Right ventricle myocardium superior (tissue), 1 donor: ENCODE data around the gene SAPCD1. TPM values are rescaled to one million over a fixed set of nuclear protein-coding genes. Genes with fewer than 3 reads are reported as not detected.

Experiments used
- ATAC-seq: fragments of 200-7000 bp; cut with Tn5 transposase; one replicate; pipeline ENCODE4 v1.9.1; 2020; ENCODE audit warnings: mild to moderate bottlenecking; ENCODE audit not compliant: poor library complexity
- DNase-seq: peaks from one replicate; pipeline ENCODE4 v3.0.0-alpha.2; 2020
- intact Hi-C: fragments of 100-400 bp; cut with DNase I; formaldehyde crosslinking; loops from one replicate; pipeline ENCODE4 v1.11.2; 2022
- long read RNA-seq: library from polyadenylated mRNA; unstranded; transcript quantifications from one replicate; pipeline ENCODE4 v2.0.0, GENCODE V29; 2021
- total RNA-seq: library from RNA; stranded (reverse); fragmentation: NEBNext Ultra II Directional; extraction: Animal tissue kit (Norgen Biotek cat#: 25700); gene quantifications from one replicate; pipeline ENCODE4 v1.2.1, GENCODE V29; 2021
- donor health status: DM: no; HTN: yes; CAD: no; lungs with severe emphysema.

The SAPCD1 gene
- 0.86 TPM for total RNA-seq
- long read RNA-seq, result 0 reads

- no peak for ATAC-seq
- intact Hi-C loops, result no loop called here
Observed at GRCh38 chr6:31762356-31762755, at the start of gene SAPCD1. SAPCD1 (plus strand) TSS chr6:31762656; CDS start chr6:31763055, 399 bp downstream.

GRCh38 chr6:31713465-31713864, 49.0 kb upstream of the SAPCD1 start:
- no peak for ATAC-seq
- no peak for DNase-seq
- intact Hi-C loops, result no loop called here

More at GRCh38 chr6:31762356-31762755, at the start of gene SAPCD1:
- DNase-seq, result no peak

- DNase-seq (no peak), ATAC-seq (no peak)
- intact Hi-C loops, result no loop called here
Observed at GRCh38 chr6:31713991-31714684, 48.3 kb upstream of the SAPCD1 start.

- intact Hi-C loops, result no loop called here
- ATAC-seq, result no peak
Observed at GRCh38 chr6:31715022-31715958, 47.2 kb upstream of the SAPCD1 start, which contains the start of gene LY6G6D. LY6G6D (plus strand) TSS chr6:31715348; CDS start chr6:31715356, 8 bp downstream.

GRCh38 chr6:31717499-31718222, 44.8 kb upstream of the SAPCD1 start:
- DNase-seq (no peak), ATAC-seq (no peak)
- intact Hi-C loops, result no loop called here

More at GRCh38 chr6:31715022-31715958, 47.2 kb upstream of the SAPCD1 start, which contains the start of gene LY6G6D:
- no peak for DNase-seq

- ATAC-seq, result no peak
- no peak for DNase-seq
- intact Hi-C loops, result no loop called here
Observed at GRCh38 chr6:31718265-31718664, 44.2 kb upstream of the SAPCD1 start.

GRCh38 chr6:31719001-31719400, 43.5 kb upstream of the SAPCD1 start:
- DNase-seq (no peak), ATAC-seq (no peak)
- intact Hi-C loops, result no loop called here

- ATAC-seq (no peak), DNase-seq (no peak)
- intact Hi-C loops, result no loop called here
Observed at GRCh38 chr6:31720196-31720770, 42.2 kb upstream of the SAPCD1 start.

- ATAC-seq, result no peak
- DNase-seq, result no peak
- intact Hi-C loops, result no loop called here
Observed at GRCh38 chr6:31721351-31722020, 41.0 kb upstream of the SAPCD1 start, which contains the start of gene LY6G6C. LY6G6C (minus strand) TSS chr6:31721746; CDS start chr6:31721679, 67 bp downstream.

- intact Hi-C loops, result no loop called here
- no peak for DNase-seq
- ATAC-seq, result no peak
Observed at GRCh38 chr6:31722173-31722572, 40.3 kb upstream of the SAPCD1 start.

- ATAC-seq (no peak), DNase-seq (no peak)
- intact Hi-C loops, result no loop called here
Observed at GRCh38 chr6:31723245-31723979, 39.0 kb upstream of the SAPCD1 start, which contains the start of gene MPIG6B. MPIG6B (plus strand) TSS chr6:31723373; CDS start chr6:31723384, 11 bp downstream.

GRCh38 chr6:31723980-31724691, 38.3 kb upstream of the SAPCD1 start:
- DNase-seq (no peak), ATAC-seq (no peak)
- intact Hi-C loops, result no loop called here

- DNase-seq, result no peak
- intact Hi-C loops, result no loop called here
- ATAC-seq, result no peak
Observed at GRCh38 chr6:31725502-31726350, 36.7 kb upstream of the SAPCD1 start.

- DNase-seq, result peak; percentile 58
- intact Hi-C loops, result no loop called here
- no peak for ATAC-seq
Observed at GRCh38 chr6:31727034-31727716, 35.3 kb upstream of the SAPCD1 start.
